ENCODE measurements around the gene TFPI. TPM values are rescaled to one million over a fixed set of nuclear protein-coding genes. Genes with fewer than 3 reads are reported as not detected.

The TFPI gene
- total and polyA plus RNA-seq, 2 donors (not counting 1 experiment from before 2014, with no cell fraction given) = not detected

- H4K20me1 ChIP-seq (ENCODE audit: control insufficient read depth, insufficient read depth, low read length, poor library complexity, severe bottlenecking) = no peaks in the 10 kb centered on the region
- Mint-ChIP-seq H3K4me3 (no peak overlapping the region), H3K4me1 (no peaks in the 10 kb centered on the region), H3K27me3 (no peaks in the 10 kb centered on the region), H3K9me3 (ENCODE audit: insufficient read depth) (no peaks in the 10 kb centered on the region), H3K27ac (no peak overlapping the region)
- ATAC-seq (ENCODE audit: low read depth) (no peak), DNase-seq (no peak)
- no peak overlapping the region for H3K4me2 ChIP-seq (replicated peaks; ENCODE audit: low read depth, low read length, poor library complexity, severe bottlenecking)
- H2AFZ ChIP-seq (ENCODE audit: insufficient read depth, low read depth, low read length, poor library complexity, severe bottlenecking) = no peak overlapping the region
- H3K27me3 ChIP-seq (replicated peaks in 1 of 4; ENCODE audit: control extremely low read depth in 1 of 4, control insufficient read depth in 3 of 4, insufficient read depth in 4 of 4, low read length in 3 of 4) = no peaks in the 10 kb centered on the region
- peaks cover 0 to 3% (median 0%) of the 10 kb centered on the region in 3 donors for H3K9me3 ChIP-seq (ENCODE audit: control extremely low read depth in 1 of 3, control insufficient read depth in 2 of 3, insufficient read depth in 1 of 3, low read length in 2 of 3)
- H3K79me2 ChIP-seq (ENCODE audit: control insufficient read depth, insufficient read depth, low read length) = no peaks in the 10 kb centered on the region
- intact Hi-C loops (cut with micrococcal nuclease) = no loop called here
- H3K4me3 ChIP-seq (ENCODE audit: control extremely low read depth in 1 of 5, extremely low read depth in 1 of 5, insufficient read depth in 1 of 5, low read depth in 2 of 5, low read length in 4 of 5) = no peak overlapping the region
- H3K4me1 ChIP-seq (ENCODE audit: control insufficient read depth in 2 of 2, insufficient read depth in 2 of 2, low read length in 2 of 2) = no peaks in the 10 kb centered on the region
- WGBS (ENCODE audit: insufficient coverage) = no CpG with 5 or more reads among the region's 1 CpG
- POLR2A ChIA-PET = no interaction called here
- CTCF ChIA-PET = no interaction called here
- TF ChIP-seq, protein P1, sequence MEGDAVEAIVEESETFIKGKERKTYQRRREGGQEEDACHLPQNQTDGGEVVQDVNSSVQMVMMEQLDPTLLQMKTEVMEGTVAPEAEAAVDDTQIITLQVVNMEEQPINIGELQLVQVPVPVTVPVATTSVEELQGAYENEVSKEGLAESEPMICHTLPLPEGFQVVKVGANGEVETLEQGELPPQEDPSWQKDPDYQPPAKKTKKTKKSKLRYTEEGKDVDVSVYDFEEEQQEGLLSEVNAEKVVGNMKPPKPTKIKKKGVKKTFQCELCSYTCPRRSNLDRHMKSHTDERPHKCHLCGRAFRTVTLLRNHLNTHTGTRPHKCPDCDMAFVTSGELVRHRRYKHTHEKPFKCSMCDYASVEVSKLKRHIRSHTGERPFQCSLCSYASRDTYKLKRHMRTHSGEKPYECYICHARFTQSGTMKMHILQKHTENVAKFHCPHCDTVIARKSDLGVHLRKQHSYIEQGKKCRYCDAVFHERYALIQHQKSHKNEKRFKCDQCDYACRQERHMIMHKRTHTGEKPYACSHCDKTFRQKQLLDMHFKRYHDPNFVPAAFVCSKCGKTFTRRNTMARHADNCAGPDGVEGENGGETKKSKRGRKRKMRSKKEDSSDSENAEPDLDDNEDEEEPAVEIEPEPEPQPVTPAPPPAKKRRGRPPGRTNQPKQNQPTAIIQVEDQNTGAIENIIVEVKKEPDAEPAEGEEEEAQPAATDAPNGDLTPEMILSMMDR (IDR thresholded peaks at IDR 0.05) = no peak
- no peak for TF ChIP-seq EZH2 (IDR thresholded peaks at IDR 0.05; ENCODE audit: borderline replicate concordance, insufficient read depth, low read depth, low read length, poor library complexity, severe bottlenecking)
- H3K27ac ChIP-seq (ENCODE audit: low read length in 2 of 2) = no peak overlapping the region
- H3K9ac ChIP-seq (ENCODE audit: low read length) = no peak overlapping the region
- no peaks in the 10 kb centered on the region for H3K36me3 ChIP-seq (replicated peaks in 1 of 2; ENCODE audit: control extremely low read depth in 1 of 2, control insufficient read depth in 1 of 2, extremely low read depth in 1 of 2, insufficient read depth in 2 of 2, low read length in 1 of 2)
Measured at GRCh38 chr2:187495324-187495723, 58.9 kb downstream of the TFPI start.

DNA sequence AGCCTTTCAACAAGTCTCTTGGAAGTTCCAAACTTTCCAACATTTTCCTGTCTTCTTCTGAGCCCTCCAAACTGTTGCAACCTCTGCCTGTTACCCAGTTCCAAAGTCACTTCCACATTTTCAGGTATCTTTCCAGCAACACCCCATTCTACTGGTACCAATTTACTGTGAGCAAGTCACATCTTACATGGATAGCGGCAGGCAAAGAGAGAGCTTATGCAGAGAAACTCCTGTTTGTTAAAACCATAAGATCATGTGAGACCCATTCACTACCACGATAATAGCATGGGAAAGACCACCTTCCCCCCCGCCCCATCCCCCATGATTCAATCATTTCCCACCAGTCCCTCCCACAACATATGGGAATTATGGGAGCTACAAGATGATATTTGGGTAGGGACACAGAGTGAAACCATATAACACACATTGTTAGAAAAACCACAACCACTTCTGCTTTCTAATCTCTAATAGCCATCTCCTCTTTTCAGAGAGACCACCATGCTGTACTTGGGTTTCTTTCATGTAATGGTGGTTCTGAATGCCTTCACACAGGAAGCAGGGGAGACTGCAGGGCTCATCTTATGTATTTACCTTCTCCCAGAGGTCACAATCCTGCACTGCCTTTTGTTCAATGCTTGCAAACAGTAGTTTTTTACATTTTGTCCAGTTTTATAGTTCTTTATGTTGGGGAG, 60.2 kb downstream of the TFPI start:
- ATAC-seq (ENCODE audit: low read depth) (no peak), DNase-seq (no peak)
- H3K9me3 Mint-ChIP-seq (ENCODE audit: insufficient read depth) = no peaks in the 10 kb centered on the region
- ChIA-PET POLR2A (no interaction called here), CTCF (no interaction called here)
- Histone ChIP-seq H3K79me2 (ENCODE audit: control insufficient read depth, insufficient read depth, low read length) (no peaks in the 10 kb centered on the region), H3K27ac (ENCODE audit: low read length in 2 of 2) (no peak overlapping the region), H3K9ac (ENCODE audit: low read length) (no peak overlapping the region), H3K4me2 (replicated peaks; ENCODE audit: low read depth, low read length, poor library complexity, severe bottlenecking) (no peak overlapping the region), H3K4me1 (ENCODE audit: control insufficient read depth in 2 of 2, insufficient read depth in 2 of 2, low read length in 2 of 2) (no peaks in the 10 kb centered on the region), H3K9me3 (ENCODE audit: control extremely low read depth in 1 of 3, control insufficient read depth in 2 of 3, insufficient read depth in 1 of 3, low read length in 2 of 3) (peaks cover 0 to 3% (median 0%) of the 10 kb centered on the region in 3 donors), H3K4me3 (ENCODE audit: control extremely low read depth in 1 of 5, extremely low read depth in 1 of 5, insufficient read depth in 1 of 5, low read depth in 2 of 5, low read length in 4 of 5) (no peak overlapping the region), H3K36me3 (replicated peaks in 1 of 2; ENCODE audit: control extremely low read depth in 1 of 2, control insufficient read depth in 1 of 2, extremely low read depth in 1 of 2, insufficient read depth in 2 of 2, low read length in 1 of 2) (no peaks in the 10 kb centered on the region), H2AFZ (ENCODE audit: insufficient read depth, low read depth, low read length, poor library complexity, severe bottlenecking) (no peak overlapping the region), H3K27me3 (replicated peaks in 1 of 4; ENCODE audit: control extremely low read depth in 1 of 4, control insufficient read depth in 3 of 4, insufficient read depth in 4 of 4, low read length in 3 of 4) (no peaks in the 10 kb centered on the region), H4K20me1 (ENCODE audit: control insufficient read depth, insufficient read depth, low read length, poor library complexity, severe bottlenecking) (no peaks in the 10 kb centered on the region)
- no peaks in the 10 kb centered on the region for H3K27me3 Mint-ChIP-seq
- no peaks in the 10 kb centered on the region for H3K4me1 Mint-ChIP-seq
- H3K4me3 Mint-ChIP-seq = no peak overlapping the region
- intact Hi-C loops (cut with micrococcal nuclease) = no loop called here
- TF ChIP-seq, protein P1 (IDR thresholded peaks at IDR 0.05) = no peak
- TF ChIP-seq EZH2 (IDR thresholded peaks at IDR 0.05; ENCODE audit: borderline replicate concordance, insufficient read depth, low read depth, low read length, poor library complexity, severe bottlenecking) = no peak
- H3K27ac Mint-ChIP-seq = no peak overlapping the region
- whole genome bisulfite sequencing (ENCODE audit: insufficient coverage) = 100% methylated on average over 1 of the region's 3 CpGs
